Left lobe of liver (tissue), 2 donors: ENCODE results near the gene CAMTA1. TPM values are rescaled to one million over a fixed set of nuclear protein-coding genes. Genes with fewer than 3 reads are reported as not detected.

Experiments
- ATAC-seq: fragments of 200-7000 bp; cut with Tn5 transposase; one replicate; pipeline ENCODE4 v1.9.1; 2020; ENCODE audit warnings: mild to moderate bottlenecking, moderate library complexity
- DNase-seq: peaks from one replicate; pipeline ENCODE4 v3.0.0-alpha.2; 2020; ENCODE audit warnings: low spot score
- total RNA-seq: library from RNA; stranded (reverse); gene quantifications from one replicate; pipeline ENCODE4 v1.2.1, GENCODE V29; 2021
- donor health status: DM: no; HTN: no; CAD: no; lungs with moderate emphysema.
- donor health status: DM: no; HTN: yes; CAD: no.

Gene CAMTA1
- total RNA-seq, 1 donor from 2014 or later = 33.6 TPM

- DNase-seq (no peak), ATAC-seq (no peak)
These were observed 839.6 kb downstream of the CAMTA1 start for GRCh38 chr1:7624791-7625355.

GRCh38 chr1:7625401-7625800, 840.1 kb downstream of the CAMTA1 start:
- ATAC-seq = no peak
- DNase-seq = no peak

- ATAC-seq (peak; percentile 17), DNase-seq (no peak)
These were observed 843.0 kb downstream of the CAMTA1 start for GRCh38 chr1:7628273-7628672.

DNA sequence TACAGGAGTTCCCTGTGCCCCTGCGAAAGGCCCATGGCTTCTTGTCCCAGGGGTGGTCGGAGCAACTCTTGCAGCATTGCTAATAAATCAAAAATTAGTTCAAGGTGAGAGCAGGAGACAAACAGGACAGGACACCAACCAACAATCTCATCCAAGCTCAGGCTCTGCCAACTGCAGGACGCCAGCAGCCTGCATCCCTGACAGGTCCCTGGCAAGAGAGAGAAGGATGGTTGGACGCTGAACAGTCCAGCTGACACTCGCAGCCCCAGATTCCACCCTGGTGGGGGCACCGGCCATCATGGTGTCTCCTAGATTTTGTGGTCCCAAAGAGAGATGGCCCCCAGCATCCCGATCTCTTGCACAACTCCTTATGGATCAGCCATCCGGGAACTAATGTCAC, 843.8 kb downstream of the CAMTA1 start:
- ATAC-seq = no peak

DNA sequence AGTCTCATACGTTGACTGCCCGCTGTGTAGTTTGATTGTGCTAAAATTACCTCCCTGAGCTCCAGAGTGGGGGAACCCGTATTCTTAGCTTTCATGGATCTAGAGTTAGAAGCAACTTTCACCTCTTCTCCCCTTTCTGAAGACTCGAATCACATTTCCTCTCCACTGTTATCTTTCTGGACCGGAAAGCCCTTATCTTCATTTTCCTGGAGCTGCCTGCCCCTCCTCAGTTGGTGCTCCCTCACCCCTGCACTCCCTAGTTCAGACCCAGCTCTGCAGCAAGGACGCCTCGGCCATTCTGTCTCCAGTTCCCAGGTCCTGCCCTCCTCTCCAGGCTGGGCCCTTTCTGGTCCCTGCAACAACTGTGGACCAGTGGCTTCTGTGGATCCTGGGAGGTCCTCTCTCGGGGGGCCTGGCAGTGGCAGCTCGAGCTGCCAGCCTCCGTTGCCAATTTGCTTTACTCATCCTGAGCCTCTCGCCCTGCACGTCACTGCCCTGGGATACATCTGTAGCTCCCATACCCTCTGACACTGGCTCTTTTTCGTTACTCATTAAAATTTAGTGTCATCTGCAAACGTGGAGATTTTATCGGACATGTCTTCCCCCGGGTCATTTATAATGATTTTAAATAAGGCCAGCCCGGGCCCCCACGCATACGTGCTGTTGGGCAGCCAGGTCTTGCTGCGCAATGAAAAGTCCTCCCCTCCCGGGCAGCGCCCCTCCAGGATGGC, 844.4 kb downstream of the CAMTA1 start:
- DNase-seq = no peak
- ATAC-seq = no peak

More for the DNA sequence above, 843.8 kb downstream of the CAMTA1 start:
- DNase-seq = no peak

DNA sequence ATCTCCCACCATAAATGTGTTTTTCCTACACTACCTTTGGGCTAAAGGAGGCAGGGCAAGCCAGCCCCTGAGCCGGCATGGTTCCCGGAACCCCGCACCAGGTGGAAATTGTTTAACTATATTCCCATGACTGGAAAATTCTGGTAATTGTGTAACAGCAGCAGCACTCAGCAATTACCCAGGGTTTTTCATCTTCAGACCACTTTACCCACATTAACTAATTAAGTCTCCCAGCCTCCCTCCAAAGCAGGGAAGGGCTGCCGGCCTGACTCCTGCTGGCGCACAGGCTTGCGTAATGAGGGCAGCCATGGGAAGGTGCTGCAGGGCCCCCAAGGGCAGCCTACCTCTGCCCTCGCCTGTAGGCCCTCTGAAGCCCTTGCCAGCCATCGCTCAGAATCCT, 845.1 kb downstream of the CAMTA1 start:
- no peak for ATAC-seq
- DNase-seq = no peak

GRCh38 chr1:7632176-7632575, 846.9 kb downstream of the CAMTA1 start:
- ATAC-seq = no peak
- no peak for DNase-seq

DNA sequence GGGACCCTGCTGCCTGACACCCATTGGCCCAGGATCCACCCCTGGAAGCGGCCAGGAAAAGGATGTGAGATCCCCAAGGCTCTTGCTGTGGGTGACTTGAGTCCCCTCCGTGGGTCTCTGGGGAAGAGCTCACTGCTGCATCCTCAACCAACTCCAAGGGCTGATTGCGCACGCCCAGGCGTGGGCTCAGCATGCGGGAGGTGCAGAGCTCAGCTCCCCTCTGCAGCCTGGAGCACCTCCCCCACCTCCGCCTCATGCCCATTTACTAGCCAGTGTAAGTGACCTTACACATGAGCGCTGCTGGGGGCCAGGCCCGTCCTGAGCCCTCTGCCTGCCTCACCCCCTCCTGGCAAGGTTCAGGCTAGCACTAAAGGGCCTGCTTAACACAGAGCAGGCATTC, 847.4 kb downstream of the CAMTA1 start:
- DNase-seq = no peak
- no peak for ATAC-seq

- DNase-seq (no peak), ATAC-seq (no peak)
These were observed 848.4 kb downstream of the CAMTA1 start for GRCh38 chr1:7633506-7634245.

- ATAC-seq = no peak
- no peak for DNase-seq
These were observed 849.4 kb downstream of the CAMTA1 start for GRCh38 chr1:7634546-7635240.

DNA sequence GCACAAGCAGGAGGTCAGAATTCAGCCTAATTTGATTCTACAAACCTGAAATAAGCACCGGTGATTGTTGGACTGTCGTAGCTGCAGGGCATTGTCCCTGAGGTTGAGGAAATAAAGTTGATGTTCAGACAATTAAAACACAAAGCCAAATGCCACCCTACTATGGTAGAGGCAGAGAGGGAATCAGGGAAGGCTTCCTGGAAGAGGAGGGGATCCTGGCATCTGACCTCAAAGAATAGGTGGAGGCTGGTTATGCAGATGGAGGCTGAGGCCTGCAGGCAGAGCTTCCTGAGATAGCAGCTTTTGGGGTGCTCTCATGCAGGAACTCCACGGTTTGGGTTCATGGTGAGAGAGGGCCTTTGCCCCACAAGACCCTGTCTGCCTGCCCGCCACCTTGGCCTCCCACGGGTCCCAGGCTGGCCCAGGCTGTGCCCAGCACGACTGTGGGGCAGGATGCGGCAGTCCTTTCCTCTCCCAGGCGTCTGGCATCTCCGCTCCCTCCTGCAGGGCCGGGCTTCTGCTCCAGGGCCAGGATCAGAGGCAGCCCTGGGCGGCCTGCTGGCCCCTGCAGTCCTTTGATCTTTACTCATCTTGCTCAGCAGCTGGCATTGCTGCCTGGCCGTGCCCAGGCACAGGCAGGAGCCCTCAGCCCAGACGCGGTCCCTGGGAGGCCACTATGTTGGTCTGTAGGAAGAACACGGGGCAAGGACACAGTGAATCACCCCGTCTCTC, 851.7 kb downstream of the CAMTA1 start:
- DNase-seq (no peak), ATAC-seq (no peak)

DNA sequence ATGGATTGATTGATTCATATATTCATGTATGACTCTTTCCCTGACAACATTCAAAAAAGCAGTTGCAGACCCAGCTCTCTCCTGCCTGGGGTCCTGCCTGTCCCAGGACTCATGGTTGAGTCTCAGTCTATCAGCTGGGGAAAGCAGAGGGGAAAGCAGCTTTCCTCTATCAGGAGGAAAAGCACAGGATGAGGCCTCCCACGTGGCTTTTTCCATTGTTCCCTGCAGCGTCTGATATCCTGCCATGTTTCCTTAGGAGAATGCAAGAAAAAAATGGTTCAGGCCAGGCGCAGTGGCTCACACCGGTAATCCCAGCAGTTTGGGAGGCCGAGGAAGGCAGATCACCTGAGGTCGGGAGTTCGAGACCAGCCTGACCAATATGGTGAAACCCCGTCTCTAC, 852.8 kb downstream of the CAMTA1 start:
- no peak for DNase-seq

GRCh38 chr1:7639435-7640131, 854.3 kb downstream of the CAMTA1 start:
- ATAC-seq (no peak), DNase-seq (no peak)

More for the DNA sequence above, 852.8 kb downstream of the CAMTA1 start:
- peak; percentile 38 for ATAC-seq

GRCh38 chr1:7640350-7640749, 855.1 kb downstream of the CAMTA1 start:
- DNase-seq (no peak), ATAC-seq (no peak)

DNA sequence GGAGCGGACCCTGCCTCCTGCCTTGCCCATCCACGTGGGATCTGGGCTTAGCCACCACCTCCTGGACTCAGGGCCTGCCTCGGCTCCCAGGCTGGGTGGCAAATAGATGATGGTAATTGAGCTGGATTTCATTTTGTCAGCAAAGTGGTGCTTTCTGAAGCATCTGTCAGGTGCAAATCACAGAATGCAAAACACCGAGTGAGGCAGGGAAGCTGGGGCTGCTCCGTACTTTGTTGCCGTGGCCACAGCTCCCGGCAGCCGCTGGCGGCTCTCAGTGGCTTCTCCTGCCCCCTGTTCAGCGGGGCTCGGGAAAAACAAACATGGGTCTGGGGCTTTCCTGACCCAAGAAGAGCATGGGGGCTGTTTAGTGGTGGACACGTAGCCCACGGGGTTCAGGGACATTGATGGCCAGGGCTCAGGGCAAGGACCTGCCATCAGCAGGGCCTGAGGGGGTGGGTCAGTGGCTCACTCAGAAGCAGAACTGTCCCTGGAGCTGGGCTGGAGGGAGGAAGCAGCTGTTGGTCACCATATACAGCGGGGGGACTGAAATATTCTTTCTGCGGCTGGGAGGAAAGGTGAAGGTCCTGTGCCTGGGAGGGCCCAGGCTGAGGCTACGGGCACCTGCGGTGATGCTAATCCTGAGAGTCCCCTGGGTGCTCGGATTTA, 855.8 kb downstream of the CAMTA1 start:
- no peak for DNase-seq
- no peak for ATAC-seq

GRCh38 chr1:7641587-7642417, 856.5 kb downstream of the CAMTA1 start:
- ATAC-seq (no peak), DNase-seq (no peak)

- DNase-seq (no peak), ATAC-seq (no peak)
These were observed 857.1 kb downstream of the CAMTA1 start for GRCh38 chr1:7642418-7642704.

DNA sequence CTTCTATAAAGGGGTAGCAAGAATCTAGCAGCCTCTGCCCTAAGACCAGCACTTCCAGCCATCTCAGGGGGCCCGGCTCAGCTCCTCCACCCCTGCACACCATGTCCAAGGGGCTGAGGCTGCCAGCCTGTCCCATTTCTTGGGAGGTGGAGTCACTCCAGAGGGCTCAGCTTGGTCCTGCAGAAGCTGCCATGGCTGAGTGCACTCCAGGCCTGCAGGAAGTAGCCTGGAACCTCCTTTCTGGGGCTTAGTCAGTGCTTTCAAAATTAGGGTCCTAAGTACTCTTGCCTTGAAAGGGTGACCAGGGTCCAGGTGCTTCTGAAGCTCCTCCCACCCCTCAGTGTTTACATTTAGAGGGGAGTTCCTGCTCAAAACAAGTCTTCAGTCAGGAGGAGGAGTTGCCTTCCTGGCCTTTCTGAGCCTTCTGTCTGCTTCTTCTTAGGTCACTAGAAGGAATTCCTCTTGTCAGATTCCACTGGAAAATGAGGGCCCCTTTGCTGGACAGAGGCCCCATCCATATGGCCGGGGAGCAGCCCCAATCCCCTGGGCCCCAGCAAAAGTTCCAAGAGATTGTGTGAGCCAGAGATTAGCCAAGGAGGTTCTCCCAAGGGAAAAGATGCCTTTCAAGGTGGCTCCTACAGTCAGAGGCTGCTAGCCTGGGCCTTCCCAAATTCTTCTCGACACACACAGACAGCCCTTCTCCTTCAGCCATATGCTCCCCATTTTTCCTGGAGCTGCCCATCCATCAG, 857.7 kb downstream of the CAMTA1 start:
- DNase-seq (no peak), ATAC-seq (no peak)
